PFSK-1 (cell line): ENCODE results near the gene CTNND2.

Source experiments
- FOXP2 ChIP-seq: optimal IDR thresholded peaks from 2 replicates; pipeline ENCODE3; 2011; ENCODE audit warnings: borderline replicate concordance, control low read depth, inconsistent platforms; ENCODE audit not compliant: insufficient read depth; ENCODE audit errors: extremely low read length, extremely low read depth
- POLR2AphosphoS5 ChIP-seq: IDR thresholded peaks from 2 replicates; pipeline ENCODE4 v1.6.1; 2012; ENCODE audit warnings: low read depth, mild to moderate bottlenecking, control low read depth, low read length, moderate library complexity
- REST ChIP-seq, 2 experiments: IDR thresholded peaks; 2 replicates each; pipeline versions ENCODE4 v1.6.1 to v1.8.0; 2011 to 2012; ENCODE audit warnings: low read depth in 2 of 2, low read length in 2 of 2, control low read depth in 1 of 2, inconsistent platforms in 1 of 2, mild to moderate bottlenecking in 1 of 2, moderate library complexity in 1 of 2; ENCODE audit not compliant: insufficient read depth in 1 of 2
- SIN3A ChIP-seq: IDR thresholded peaks from 2 replicates; pipeline ENCODE4 v1.6.1; 2012; ENCODE audit warnings: mild to moderate bottlenecking, low read length, moderate library complexity, borderline replicate concordance; ENCODE audit not compliant: insufficient read depth
- TAF1 ChIP-seq: IDR thresholded peaks from 2 replicates; pipeline ENCODE4 v1.6.1; 2012; ENCODE audit warnings: low read length, control low read depth, borderline replicate concordance; ENCODE audit not compliant: insufficient read depth

- TF ChIP-seq SIN3A (no peak), POLR2AphosphoS5 (no peak), REST (IDR thresholded peaks at IDR 0.05; ENCODE audit: insufficient read depth in 1 of 2, low read depth in 2 of 2, low read length in 2 of 2) (no peak), FOXP2 (no peak), TAF1 (no peak)
These were observed 5.2 kb upstream of the CTNND2 start for GRCh38 chr5:11909471-11909870.
